SK-N-MC (cell line): ENCODE data around the gene SNCA.

Experiments used
- EZH2 ChIP-seq: fragments of 200-600 bp; sonication (generic); IDR thresholded peaks from one replicate; pipeline ENCODE4 v1.6.1; 2017; ENCODE audit warnings: antibody characterized with exemption
- POLR2AphosphoS5 ChIP-seq: IDR thresholded peaks from 2 replicates; pipeline ENCODE4 v1.6.1; 2012; ENCODE audit warnings: mild to moderate bottlenecking, low read depth, low read length, borderline replicate concordance

DNA sequence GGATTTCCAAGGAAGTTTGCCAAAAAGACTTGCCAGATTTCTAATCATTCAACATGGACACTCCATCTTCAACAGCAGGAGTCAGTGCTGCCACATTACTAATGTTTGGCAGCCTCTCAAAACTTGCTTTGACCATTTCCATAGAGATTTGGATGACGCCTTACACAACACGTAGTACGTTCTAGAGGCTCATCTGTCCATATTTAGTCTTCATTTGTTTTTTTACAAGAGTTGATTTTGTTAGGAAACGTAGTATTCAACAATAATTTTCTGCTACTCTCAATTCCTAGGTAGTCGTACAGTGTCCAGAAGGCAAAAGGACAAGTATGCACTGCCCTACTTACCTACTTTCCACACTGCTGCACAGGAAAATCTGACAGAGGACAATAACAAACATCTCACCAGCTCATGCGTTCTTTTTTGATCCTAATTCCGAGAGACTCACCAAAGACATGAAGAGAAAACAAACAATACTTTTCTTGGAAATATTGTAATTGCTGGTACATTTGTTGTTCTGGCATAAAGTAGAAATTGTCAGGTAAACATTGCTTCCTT lies 117.3 kb downstream of the SNCA start:
- no peak for TF ChIP-seq EZH2
- no peak for TF ChIP-seq POLR2AphosphoS5
